HepG2 (cell line): ENCODE measurements around the gene WDCP.

Source experiments
- CTCF ChIP-seq: sonication (generic); formaldehyde crosslinking; IDR thresholded peaks from 2 replicates; pipeline ENCODE4 v1.5.0; 2020; ENCODE audit warnings: mild to moderate bottlenecking, missing genetic modification reagents, moderate library complexity
- KDM4B ChIP-seq: sonication (generic); formaldehyde crosslinking; IDR thresholded peaks from 2 replicates; pipeline ENCODE4 v1.4.0; 2020; ENCODE audit warnings: missing genetic modification reagents
- MBD4 ChIP-seq: IDR thresholded peaks from 2 replicates; pipeline ENCODE4 v1.6.1; 2012; ENCODE audit warnings: low read length, inconsistent platforms, borderline replicate concordance
- NCOA1 ChIP-seq: sonication (generic); formaldehyde crosslinking; IDR thresholded peaks from 2 replicates; pipeline ENCODE4 v1.9.0; 2021; ENCODE audit warnings: missing genetic modification reagents
- NCOR1 ChIP-seq: fragments of 200-600 bp; sonication (generic); IDR thresholded peaks from 2 replicates; pipeline ENCODE4 v1.7.0; 2017; ENCODE audit warnings: antibody characterized with exemption, low read length, borderline replicate concordance
- TCF7L2 ChIP-seq: IDR thresholded peaks from 2 replicates; pipeline ENCODE4 v1.6.1; 2011; ENCODE audit warnings: mild to moderate bottlenecking, low read depth, low read length, moderate library complexity
- USF2 ChIP-seq, 2 experiments: sonication (generic) in 1 of 2; formaldehyde crosslinking in 1 of 2; IDR thresholded peaks; 2 replicates each; pipeline versions ENCODE4 v1.5.1 to v1.6.1; 2011 to 2020; ENCODE audit warnings: borderline replicate concordance in 1 of 2, low read depth in 1 of 2, low read length in 1 of 2, mild to moderate bottlenecking in 1 of 2, missing genetic modification reagents in 1 of 2, moderate library complexity in 1 of 2
- ZBTB10 ChIP-seq: sonication (generic); formaldehyde crosslinking; IDR thresholded peaks from 2 replicates; pipeline ENCODE4 v1.4.0; 2020; ENCODE audit warnings: missing genetic modification reagents, borderline replicate concordance
- ZNF879 ChIP-seq: sonication (generic); formaldehyde crosslinking; IDR thresholded peaks from 2 replicates; pipeline ENCODE4 v1.8.1; 2023; ENCODE audit warnings: missing genetic modification reagents

GRCh38 chr2:24080701-24081100, 33.5 kb upstream of the WDCP start:
- no peak for TF ChIP-seq CTCF
- no peak for TF ChIP-seq ZNF879 (CRISPR knock-in tag)
- TF ChIP-seq KDM4B (CRISPR knock-in tag): no peak
- no peak for TF ChIP-seq NCOA1 (CRISPR knock-in tag)
- no peak for TF ChIP-seq TCF7L2
- no peak for TF ChIP-seq ZBTB10
- no peak for TF ChIP-seq MBD4
- TF ChIP-seq NCOR1: no peak
- no peak for TF ChIP-seq USF2 (IDR thresholded peaks at IDR 0.05; ENCODE audit: low read depth, low read length)
- no peak for TF ChIP-seq USF2 (CRISPR knock-in tag; IDR thresholded peaks at IDR 0.05; ENCODE audit: borderline replicate concordance)
